Lung microvascular endothelial cell (primary cell): ENCODE data around the gene VAMP1. TPM values are rescaled to one million over a fixed set of nuclear protein-coding genes. Genes with fewer than 3 reads are reported as not detected.
"Not testable (repeated sequence)": the region's sequence is repeated elsewhere in the genome, so short reads cannot be mapped to it uniquely, and the experiment has no call there.

Source experiments
- DNase-seq, 2 donors: peaks; one replicate each; pipeline versions ENCODE4 v3.0.0 to v3.0.0-alpha.2; 2010; ENCODE audit warnings: low read depth in 2 of 2
- total RNA-seq: library from RNA; depleted of rRNA; stranded (reverse); fragments of >200 nt; gene quantifications from 2 replicates; pipeline ENCODE4 v1.2.1, GENCODE V29; 2014

The VAMP1 gene, protein sequence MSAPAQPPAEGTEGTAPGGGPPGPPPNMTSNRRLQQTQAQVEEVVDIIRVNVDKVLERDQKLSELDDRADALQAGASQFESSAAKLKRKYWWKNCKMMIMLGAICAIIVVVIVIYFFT
- 2.6 and 5.0 TPM in 2 replicates for total RNA-seq

- DNase-seq = peak; percentile 98 to 99
These were observed at the start of gene VAMP1 for GRCh38 chr12:6470375-6471163. VAMP1 (minus strand) TSS chr12:6470677; CDS start chr12:6470531, 146 bp downstream.

- no peak for DNase-seq
These were observed 49.7 kb upstream of the VAMP1 start for GRCh38 chr12:6520186-6520585.

- no peak for DNase-seq
These were observed 37.6 kb upstream of the VAMP1 start for GRCh38 chr12:6508087-6508486.

DNA sequence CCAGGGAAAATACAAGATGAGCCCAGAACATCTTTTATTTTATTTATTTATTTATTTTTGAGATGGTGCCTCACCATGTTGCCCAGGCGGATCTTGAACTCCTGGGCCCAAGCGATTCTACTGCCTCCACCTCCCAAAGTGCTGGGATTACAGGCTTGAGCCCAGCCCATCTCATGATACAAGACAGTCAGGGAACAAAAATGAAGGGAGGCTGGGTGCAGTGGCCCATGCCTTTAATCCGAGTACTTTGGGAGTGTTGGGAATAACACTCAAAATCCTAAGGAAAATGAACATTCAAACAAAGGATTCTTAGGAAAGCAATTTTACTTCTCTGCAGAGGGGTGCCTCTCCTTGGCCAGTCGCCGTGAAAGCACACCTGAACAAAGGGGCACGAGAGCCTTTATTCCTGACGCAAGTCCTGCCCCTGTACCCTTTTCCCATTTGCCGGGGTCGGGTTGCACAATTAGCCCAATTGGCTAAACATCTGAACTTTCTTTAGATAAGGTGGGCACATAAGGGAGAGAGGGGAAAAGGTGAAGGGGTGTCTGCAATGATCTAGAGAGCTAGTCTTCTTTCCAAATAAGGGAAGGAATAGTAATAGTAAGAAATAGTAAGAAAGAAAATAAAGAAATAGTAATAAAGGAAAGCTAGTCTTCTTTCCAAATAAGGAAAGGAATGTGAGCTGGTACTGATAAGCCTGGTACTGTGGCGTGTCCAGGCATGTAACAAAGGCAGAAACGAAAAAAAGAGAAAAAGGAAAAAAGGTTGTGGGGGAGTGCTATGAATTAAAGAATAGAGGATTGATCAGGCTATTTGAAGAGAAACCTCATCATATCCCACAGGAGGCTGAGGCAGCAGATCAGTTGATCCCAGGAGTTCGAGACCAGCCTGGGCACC, 36.9 kb upstream of the VAMP1 start:
- DNase-seq = no peak

- DNase-seq = no peak
These were observed 30.0 kb upstream of the VAMP1 start for GRCh38 chr12:6500466-6500865.

- DNase-seq = not testable (repeated sequence)
These were observed 26.8 kb upstream of the VAMP1 start for GRCh38 chr12:6497291-6497690.

DNA sequence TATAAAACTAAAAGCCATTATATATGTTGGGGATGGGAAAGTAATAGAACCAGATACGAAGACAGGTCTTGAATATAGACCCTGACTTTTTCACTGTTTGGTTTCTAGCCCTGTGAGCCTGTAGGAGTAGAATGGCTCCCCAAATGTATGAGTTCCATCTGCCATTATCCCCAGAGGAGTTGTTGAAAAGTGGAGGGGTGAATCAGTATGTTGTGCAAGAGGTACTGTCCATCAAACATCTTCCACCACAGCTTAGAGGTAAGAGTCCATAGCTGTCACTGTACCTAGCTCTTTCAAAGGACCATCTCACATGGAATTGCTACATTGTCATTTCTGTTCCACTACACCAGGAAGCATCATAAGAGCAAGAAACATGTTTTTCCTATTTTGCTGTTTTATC, 24.5 kb upstream of the VAMP1 start:
- DNase-seq = no peak

- peak in 1 of 2 donors; percentile 12 for DNase-seq
These were observed 23.8 kb upstream of the VAMP1 start for GRCh38 chr12:6494258-6494743.

DNA sequence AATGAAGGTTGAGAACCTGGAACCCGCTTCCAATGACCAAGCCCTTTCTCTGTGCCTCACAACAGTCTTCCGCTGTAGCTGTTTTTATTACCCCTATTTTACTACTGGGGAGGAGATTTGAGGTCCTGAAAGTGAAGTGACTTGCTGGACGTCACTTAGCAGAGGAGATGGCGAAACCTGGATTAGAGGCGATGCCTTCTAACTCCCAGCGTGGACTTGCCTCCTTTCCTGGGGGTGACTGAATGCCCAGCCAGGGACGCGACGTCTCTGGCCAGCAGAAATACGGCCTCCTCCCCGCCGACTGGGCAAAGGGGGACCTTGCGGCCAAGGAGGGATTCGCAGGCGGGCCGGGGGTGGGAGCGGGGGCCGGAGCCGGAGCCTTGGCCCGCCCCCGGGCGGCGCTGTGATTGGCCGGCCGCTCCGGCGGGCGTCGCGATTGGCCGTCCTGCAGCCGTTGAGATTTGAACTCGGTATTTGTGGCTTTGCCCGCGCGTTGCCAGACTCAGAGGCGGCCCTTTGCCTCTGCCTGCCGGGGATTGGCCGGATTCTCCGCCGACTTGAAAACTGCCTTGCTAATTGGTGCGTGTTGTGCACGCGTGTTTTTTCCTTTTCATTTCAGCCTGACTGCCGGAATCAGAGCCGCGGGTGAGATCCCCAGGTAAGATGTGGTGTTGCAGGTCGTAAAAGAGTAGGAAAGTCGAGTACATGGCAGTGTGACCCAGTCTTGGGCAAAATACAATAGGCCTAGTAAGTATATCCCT, 23.2 kb upstream of the VAMP1 start, which contains the start of gene NCAPD2:
TSS of gene NCAPD2 (plus strand) at position 606 of the 761 bp plus-strand sequence. CDS start 997 bp downstream, outside the sequence.
- peak; percentile 96 to 98 for DNase-seq

- DNase-seq = peak; percentile 96 to 97
These were observed 22.5 kb upstream of the VAMP1 start, which contains the start of gene MRPL51 for GRCh38 chr12:6492838-6493496. MRPL51 (minus strand) TSS chr12:6493262; CDS start chr12:6493136, 126 bp downstream.

GRCh38 chr12:6490673-6491072, 20.2 kb upstream of the VAMP1 start:
- DNase-seq = not testable (repeated sequence)

GRCh38 chr12:6489449-6489848, 19.0 kb upstream of the VAMP1 start:
- DNase-seq = no peak

GRCh38 chr12:6488240-6488639, 17.8 kb upstream of the VAMP1 start:
- no peak for DNase-seq

- DNase-seq = no peak
These were observed 7.9 kb upstream of the VAMP1 start for GRCh38 chr12:6478416-6478815.

- not testable (repeated sequence) for DNase-seq
These were observed 7.3 kb upstream of the VAMP1 start for GRCh38 chr12:6477601-6478377.

GRCh38 chr12:6476489-6476888, 6.0 kb upstream of the VAMP1 start:
- no peak for DNase-seq

DNA sequence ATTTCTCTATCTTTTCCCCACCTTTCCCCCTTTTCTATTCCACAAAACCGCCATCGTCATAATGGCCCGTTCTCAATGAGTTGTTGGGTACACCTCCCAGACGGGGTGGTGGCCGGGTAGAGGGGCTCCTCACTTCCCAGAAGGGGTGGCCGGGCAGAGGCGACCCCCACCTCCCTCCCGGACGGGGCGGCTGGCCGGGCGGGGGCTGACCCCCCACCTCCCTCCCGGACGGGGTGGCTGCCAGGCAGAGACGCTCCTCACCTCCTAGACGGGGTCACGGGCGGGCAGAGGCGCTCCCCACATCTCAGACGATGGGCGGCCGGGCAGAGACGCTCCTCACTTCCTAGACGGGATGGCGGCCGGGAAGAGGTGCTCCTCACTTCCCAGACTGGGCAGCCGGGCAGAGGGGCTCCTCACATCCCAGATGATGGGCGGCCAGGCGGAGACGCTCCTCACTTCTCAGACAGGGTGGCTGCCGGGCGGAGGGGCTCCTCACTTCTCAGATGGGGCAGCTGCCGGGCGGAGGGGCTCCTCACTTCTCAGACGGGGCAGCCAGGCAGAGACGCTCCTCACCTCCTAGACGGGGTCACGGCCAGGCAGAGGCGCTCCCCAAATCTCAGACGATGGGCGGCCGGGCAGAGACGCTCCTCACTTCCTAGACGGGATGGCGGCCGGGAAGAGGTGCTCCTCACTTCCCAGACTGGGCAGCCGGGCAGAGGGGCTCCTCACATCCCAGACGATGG, 4.9 kb upstream of the VAMP1 start:
- DNase-seq = not testable (repeated sequence)

DNA sequence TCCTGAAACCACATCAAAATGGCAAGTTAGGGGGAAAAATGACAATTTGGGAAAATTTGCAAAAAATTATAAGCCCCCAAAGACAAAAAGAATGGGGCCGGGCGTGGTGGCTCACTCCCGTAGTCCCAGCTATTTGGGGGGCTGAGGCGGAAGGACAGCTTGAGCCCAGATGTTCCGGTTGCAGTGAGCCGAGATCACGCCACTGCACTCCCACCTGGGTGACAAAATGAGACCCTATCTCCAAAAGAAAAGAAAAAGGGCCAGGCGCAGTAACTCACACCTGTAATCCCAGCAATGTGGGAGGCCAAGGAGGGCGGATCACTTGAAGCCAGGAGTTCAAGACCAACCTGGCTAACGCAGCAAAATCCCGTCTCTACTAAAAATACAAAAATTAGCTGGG, 2.0 kb upstream of the VAMP1 start:
- DNase-seq = no peak

GRCh38 chr12:6471989-6472360, 1.5 kb upstream of the VAMP1 start:
- DNase-seq = no peak
